GM19463 (cell line): Measurements from ENCODE around the gene LNX1.

Experiments
- ATAC-seq: cut with Tn5 transposase; IDR thresholded peaks from one replicate; pipeline ENCODE4 v1.9.1; 2021; ENCODE audit warnings: mild to moderate bottlenecking, moderate library complexity; ENCODE audit not compliant: unreplicated experiment

The LNX1 gene

GRCh38 chr4:53601251-53601764 lies 10.0 kb upstream of the LNX1 start:
- peak; percentile 73 for ATAC-seq

- ATAC-seq = peak; percentile 51
Measured at GRCh38 chr4:53599632-53600031, 8.3 kb upstream of the LNX1 start.

- ATAC-seq = no peak
Measured at GRCh38 chr4:53598901-53599300, 7.6 kb upstream of the LNX1 start.

GRCh38 chr4:53598483-53598882 lies 7.2 kb upstream of the LNX1 start:
- ATAC-seq = no peak

- no peak for ATAC-seq
Measured at GRCh38 chr4:53596901-53597300, 5.6 kb upstream of the LNX1 start.

- no peak for ATAC-seq
Measured at GRCh38 chr4:53595834-53596233, 4.5 kb upstream of the LNX1 start.

- ATAC-seq = no peak
Measured at GRCh38 chr4:53595204-53595603, 3.9 kb upstream of the LNX1 start.

- no peak for ATAC-seq
Measured at GRCh38 chr4:53593765-53594164, 2.5 kb upstream of the LNX1 start.

GRCh38 chr4:53592686-53593501 lies 1.6 kb upstream of the LNX1 start:
- ATAC-seq = peak; percentile 28

- no peak for ATAC-seq
Measured at GRCh38 chr4:53592122-53592521, 836 bp upstream of the LNX1 start.

GRCh38 chr4:53590187-53590586 lies 1.1 kb downstream of the LNX1 start:
- no peak for ATAC-seq

- ATAC-seq = no peak
Measured at GRCh38 chr4:53589511-53589910, 1.8 kb downstream of the LNX1 start.

- ATAC-seq = no peak
Measured at GRCh38 chr4:53587135-53587534, 4.2 kb downstream of the LNX1 start.

- no peak for ATAC-seq
Measured at GRCh38 chr4:53586121-53586816, 5.0 kb downstream of the LNX1 start.

GRCh38 chr4:53584658-53585057 lies 6.6 kb downstream of the LNX1 start:
- ATAC-seq = no peak

GRCh38 chr4:53583513-53583912 lies 7.8 kb downstream of the LNX1 start:
- no peak for ATAC-seq

GRCh38 chr4:53582194-53582593 lies 9.1 kb downstream of the LNX1 start:
- no peak for ATAC-seq

GRCh38 chr4:53580274-53580673 lies 11.0 kb downstream of the LNX1 start:
- no peak for ATAC-seq

GRCh38 chr4:53579826-53580225 lies 11.5 kb downstream of the LNX1 start:
- no peak for ATAC-seq

- ATAC-seq = no peak
Measured at GRCh38 chr4:53576676-53577372, 14.5 kb downstream of the LNX1 start.

GRCh38 chr4:53576071-53576617 lies 15.1 kb downstream of the LNX1 start:
- ATAC-seq = no peak
